HL-60 (cell line): ENCODE data around the gene CORO1C.

Experiments used
- DNase-seq, 2 experiments: peaks; one replicate each; pipeline ENCODE4 v3.0.0-alpha.2; 2010 to 2020; ENCODE audit warnings: low read depth in 1 of 2, low spot score in 1 of 2
- H3K27ac ChIP-seq: fragments of 250-450 bp; sonication (Bioruptor Pico); replicated peaks from 2 replicates; pipeline ENCODE4 v1.5.1; 2020; ENCODE audit warnings: mild to moderate bottlenecking, moderate library complexity
- H3K27me3 ChIP-seq: fragments of 250-450 bp; sonication (Bioruptor Pico); 2 replicates; pipeline ENCODE4 v1.5.1; 2021; ENCODE audit warnings: mild to moderate bottlenecking, moderate library complexity; ENCODE audit not compliant: insufficient read depth, poor library complexity, severe bottlenecking
- H3K4me3 ChIP-seq: replicated peaks from 2 replicates; pipeline ENCODE4 v1.5.1; 2011; ENCODE audit warnings: mild to moderate bottlenecking, control low read depth, low read length; ENCODE audit not compliant: insufficient read depth
- CTCF ChIP-seq: IDR thresholded peaks from one replicate; pipeline ENCODE4 v1.5.1; 2011; ENCODE audit warnings: low read length, control low read depth, inconsistent platforms; ENCODE audit not compliant: insufficient read depth
- GABPA ChIP-seq: IDR thresholded peaks from 2 replicates; pipeline ENCODE4 v1.6.1; 2012; ENCODE audit warnings: low read depth
- POLR2AphosphoS5 ChIP-seq: IDR thresholded peaks from 2 replicates; pipeline ENCODE4 v1.6.1; 2012; ENCODE audit warnings: low read depth
- REST ChIP-seq: IDR thresholded peaks from 2 replicates; pipeline ENCODE4 v1.6.1; 2012; ENCODE audit warnings: low read depth; ENCODE audit not compliant: insufficient replicate concordance
- SPI1 ChIP-seq: IDR thresholded peaks from 2 replicates; pipeline ENCODE4 v1.6.1; 2012; ENCODE audit warnings: low read depth, mild to moderate bottlenecking, borderline replicate concordance

Gene CORO1C

GRCh38 chr12:108644811-108645120, 86.6 kb downstream of the CORO1C start:
- Histone ChIP-seq H3K27me3 (no peaks in the 10 kb centered on the region), H3K27ac (no peak overlapping the region)
- no peak for TF ChIP-seq GABPA
- no peak for TF ChIP-seq CTCF
- no peak for TF ChIP-seq SPI1
- TF ChIP-seq POLR2AphosphoS5: no peak
- no peak for TF ChIP-seq REST

GRCh38 chr12:108643941-108644810, 87.1 kb downstream of the CORO1C start:
- no peak for DNase-seq
- TF ChIP-seq CTCF (no peak), GABPA (no peak), SPI1 (no peak), POLR2AphosphoS5 (no peak), REST (no peak)
- Histone ChIP-seq H3K27ac (no peak overlapping the region), H3K27me3 (no peaks in the 10 kb centered on the region), H3K4me3 (no peak overlapping the region)

More at GRCh38 chr12:108644811-108645120, 86.6 kb downstream of the CORO1C start:
- no peak for DNase-seq
- H3K4me3 ChIP-seq: no peak overlapping the region

GRCh38 chr12:108642899-108643654, 88.2 kb downstream of the CORO1C start:
- Histone ChIP-seq H3K27me3 (no peaks in the 10 kb centered on the region), H3K4me3 (no peak overlapping the region), H3K27ac (no peak overlapping the region)
- no peak for DNase-seq
- TF ChIP-seq REST (no peak), POLR2AphosphoS5 (no peak), GABPA (no peak), SPI1 (no peak), CTCF (no peak)
